RWPE2 (cell line): Measurements from ENCODE around the gene FAM151B.

ENCODE experiments used
- ATAC-seq: fragments of 200-7000 bp; cut with Tn5 transposase; 3 replicates; pipeline ENCODE4 v1.9.1; 2021; ENCODE audit warnings: low read depth
- DNase-seq: peaks from one replicate; pipeline ENCODE4 v3.0.0-alpha.2; 2020; ENCODE audit warnings: low spot score
- H3K27ac ChIP-seq: fragments of 450-650 bp; 2 replicates; pipeline ENCODE4 v1.5.1; 2017; ENCODE audit warnings: mild to moderate bottlenecking; ENCODE audit not compliant: poor library complexity, severe bottlenecking
- H3K27me3 ChIP-seq: fragments of 250-450 bp; sonication (Bioruptor Pico); 2 replicates; pipeline ENCODE4 v1.5.1; 2021; ENCODE audit warnings: mild to moderate bottlenecking, moderate library complexity; ENCODE audit not compliant: insufficient read depth, poor library complexity, severe bottlenecking
- H3K36me3 ChIP-seq: fragments of 250-450 bp; sonication (Bioruptor Pico); 2 replicates; pipeline ENCODE4 v1.5.1; 2020; ENCODE audit warnings: low read depth, mild to moderate bottlenecking, moderate library complexity
- H3K4me1 ChIP-seq: fragments of 250-450 bp; sonication (Bioruptor Pico); 2 replicates; pipeline ENCODE4 v1.5.1; 2021; ENCODE audit warnings: mild to moderate bottlenecking, moderate library complexity; ENCODE audit not compliant: insufficient read depth, poor library complexity, severe bottlenecking
- H3K4me3 ChIP-seq: fragments of 250-450 bp; sonication (Bioruptor Pico); 2 replicates; pipeline ENCODE4 v1.5.1; 2021; ENCODE audit warnings: mild to moderate bottlenecking, moderate library complexity; ENCODE audit not compliant: severe bottlenecking
- H3K9me3 ChIP-seq: fragments of 250-450 bp; sonication (Bioruptor Pico); 2 replicates; pipeline ENCODE4 v1.5.1; 2021; ENCODE audit warnings: mild to moderate bottlenecking, moderate library complexity; ENCODE audit not compliant: severe bottlenecking
- CTCF ChIP-seq: fragments of 450-650 bp; IDR thresholded peaks from one replicate; pipeline ENCODE4 v1.5.1; 2017; ENCODE audit warnings: mild to moderate bottlenecking, moderate library complexity; ENCODE audit not compliant: poor library complexity, severe bottlenecking

Gene FAM151B

GRCh38 chr5:80495891-80496290, 8.0 kb downstream of the FAM151B start:
- no peak for ATAC-seq
- H3K9me3 ChIP-seq = no peaks in the 10 kb centered on the region
- no peak overlapping the region for H3K4me3 ChIP-seq
- no peak for DNase-seq
- H3K36me3 ChIP-seq = no peaks in the 10 kb centered on the region
- TF ChIP-seq CTCF = no peak
- peaks cover 12% of the 10 kb centered on the region for H3K4me1 ChIP-seq
- H3K27ac ChIP-seq = no peak overlapping the region
- H3K27me3 ChIP-seq = no peaks in the 10 kb centered on the region

- ATAC-seq (no peak), DNase-seq (no peak)
- TF ChIP-seq CTCF = no peak
- Histone ChIP-seq H3K9me3 (peaks cover 2% of the 10 kb centered on the region), H3K4me3 (no peak overlapping the region), H3K27ac (no peak overlapping the region), H3K27me3 (no peaks in the 10 kb centered on the region), H3K4me1 (peaks cover 9% of the 10 kb centered on the region), H3K36me3 (no peaks in the 10 kb centered on the region)
Measured at GRCh38 chr5:80502800-80503199, 14.9 kb downstream of the FAM151B start.

- H3K27ac ChIP-seq = no peak overlapping the region
- no peaks in the 10 kb centered on the region for H3K27me3 ChIP-seq
- TF ChIP-seq CTCF = no peak
- DNase-seq (no peak), ATAC-seq (no peak)
- peaks cover 9% of the 10 kb centered on the region for H3K4me1 ChIP-seq
- H3K9me3 ChIP-seq = peaks cover 2% of the 10 kb centered on the region
- no peaks in the 10 kb centered on the region for H3K36me3 ChIP-seq
- H3K4me3 ChIP-seq = no peak overlapping the region
Measured at GRCh38 chr5:80503641-80504040, 15.7 kb downstream of the FAM151B start.

- DNase-seq (no peak), ATAC-seq (no peak)
- Histone ChIP-seq H3K36me3 (no peaks in the 10 kb centered on the region), H3K27ac (no peak overlapping the region), H3K4me1 (peaks cover 9% of the 10 kb centered on the region), H3K4me3 (no peak overlapping the region), H3K9me3 (peaks cover 2% of the 10 kb centered on the region), H3K27me3 (no peaks in the 10 kb centered on the region)
- TF ChIP-seq CTCF = no peak
Measured at GRCh38 chr5:80504833-80505232, 16.9 kb downstream of the FAM151B start.

GRCh38 chr5:80507663-80508062, 19.8 kb downstream of the FAM151B start:
- Histone ChIP-seq H3K27me3 (no peaks in the 10 kb centered on the region), H3K4me3 (no peak overlapping the region), H3K4me1 (peaks cover 8% of the 10 kb centered on the region), H3K9me3 (peaks cover 2% of the 10 kb centered on the region), H3K36me3 (no peaks in the 10 kb centered on the region), H3K27ac (no peak overlapping the region)
- no peak for TF ChIP-seq CTCF
- no peak for ATAC-seq
- DNase-seq = no peak
